Skin epidermis (tissue), 12 donors: ENCODE measurements around the gene SLC27A3.

Experiments
- H3K27ac ChIP-seq, 21 experiments: fragments of 200-600 bp; sonication (generic) in 11 of 21; one replicate each; pipeline ENCODE4 v1.5.0; 2020; ENCODE audit warnings: mild to moderate bottlenecking in 3 of 21, inconsistent platforms in 2 of 21, moderate library complexity in 2 of 21
- H3K4me3 ChIP-seq, 7 experiments: fragments of 200-600 bp; sonication (generic) in 2 of 7; one replicate each; pipeline ENCODE4 v1.5.0; 2020; ENCODE audit warnings: inconsistent platforms in 2 of 7, mild to moderate bottlenecking in 2 of 7, moderate library complexity in 1 of 7

Gene SLC27A3

GRCh38 chr1:153818876-153819275 is 43.7 kb downstream of the SLC27A3 start:
- no peak overlapping the region for H3K27ac ChIP-seq
- H3K4me3 ChIP-seq, result no peak overlapping the region

- Histone ChIP-seq H3K4me3 (no peak overlapping the region), H3K27ac (no peak overlapping the region)
Observed at GRCh38 chr1:153827168-153827964, 52.2 kb downstream of the SLC27A3 start.
